H1 (cell line): ENCODE results near the gene LRRTM2. TPM values are rescaled to one million over a fixed set of nuclear protein-coding genes. Genes with fewer than 3 reads are reported as not detected.

Source experiments
- ASH2L ChIP-seq: fragments of 200-600, 300-600 bp; sonication (generic); IDR thresholded peaks from one replicate; pipeline ENCODE4 v1.7.1; 2017; ENCODE audit warnings: low read length
- CHD1 ChIP-seq: IDR thresholded peaks from 2 replicates; pipeline ENCODE4 v1.6.1; 2012; ENCODE audit warnings: low read depth, low read length, improper control_type of control experiment
- CHD2 ChIP-seq: IDR thresholded peaks from 2 replicates; pipeline ENCODE4 v1.6.1; 2012; ENCODE audit warnings: low read length, improper control_type of control experiment
- CHD7 ChIP-seq: fragments of 300-600 bp; sonication (generic); IDR thresholded peaks from 2 replicates; pipeline ENCODE4 v1.7.1; 2012; ENCODE audit warnings: low read length, moderate library complexity, mild to moderate bottlenecking, inconsistent platforms; ENCODE audit not compliant: insufficient replicate concordance
- JUND ChIP-seq: IDR thresholded peaks from 2 replicates; pipeline ENCODE4 v1.6.1; 2011; ENCODE audit warnings: mild to moderate bottlenecking, improper control_type of control experiment, low read length
- SP1 ChIP-seq: IDR thresholded peaks from 2 replicates; pipeline ENCODE4 v1.6.1; 2011; ENCODE audit warnings: low read depth, low read length
- SRF ChIP-seq: IDR thresholded peaks from 2 replicates; pipeline ENCODE4 v1.6.1; 2011; ENCODE audit warnings: mild to moderate bottlenecking, low read depth, low read length, moderate library complexity
- ZNF274 ChIP-seq: IDR thresholded peaks from 2 replicates; pipeline ENCODE4 v1.7.0; 2012; ENCODE audit warnings: low read length, borderline replicate concordance; ENCODE audit errors: extremely low read depth
- polyA plus RNA-seq, 7 experiments: library from polyadenylated mRNA; depleted of rRNA in 3 of 7; stranded (reverse) in 5 of 7; unstranded in 2 of 7; fragments of >200 nt in 5 of 7; fragments of 200-250 nt in 2 of 7; gene quantifications; 1 replicate in 5 of 7; 2 replicates in 1 of 7; 4 replicates in 1 of 7; pipeline versions ENCODE4 v1.2.1 to v1.2.3, GENCODE V29; 2011 to 2013; ENCODE audit warnings: missing spikeins in 2 of 7, mixed read lengths in 2 of 7
- total RNA-seq: library from RNA; stranded (reverse); fragmentation: NEBNext Ultra II Directional; extraction: Animal tissue kit (Norgen Biotek cat#: 25700); gene quantifications from 2 replicates; pipeline ENCODE4 v1.2.1, GENCODE V29; 2021

LRRTM2 gene
- total and polyA plus RNA-seq, 2 of the 8 experiments (the other 6 are each of a cell fraction or from before 2014, with no cell fraction given), result not detected

- TF ChIP-seq CHD7, result no peak
- no peak for TF ChIP-seq ASH2L
- TF ChIP-seq SP1, result no peak
- no peak for TF ChIP-seq CHD2
- TF ChIP-seq ZNF274, result no peak
- TF ChIP-seq CHD1, result no peak
- TF ChIP-seq SRF, result no peak
- no peak for TF ChIP-seq JUND
These were observed 4.5 kb downstream of the LRRTM2 start (continued) for GRCh38 chr5:138870611-138871010.
